Measurements from ENCODE around the gene SRSF12.

GRCh38 chr6:89100114-89100513 is 17.8 kb downstream of the SRSF12 start:
- TF ChIP-seq CTCF (IDR thresholded peaks at IDR 0.05) (no peak), POLR2A (IDR thresholded peaks at IDR 0.05) (no peak)

All from right lobe of liver (tissue), 4 donors.